ENCODE measurements around the gene PDCD1.
"Not testable (repeated sequence)": the region's sequence is repeated elsewhere in the genome, so short reads cannot be mapped to it uniquely, and the experiment has no call there.

Gene PDCD1

GRCh38 chr2:241822264-241822623, 36.5 kb downstream of the PDCD1 start:
- H3K27me3 Mint-ChIP-seq (ENCODE audit: low read depth): peaks cover 15% of the 10 kb centered on the region
- H3K4me3 Mint-ChIP-seq: no peak overlapping the region
- no peak for TF ChIP-seq CTCF (IDR thresholded peaks at IDR 0.05; ENCODE audit: unreplicated experiment in 3 of 3)
- peaks cover 9% of the 10 kb centered on the region for H3K36me3 Mint-ChIP-seq (ENCODE audit: low read depth)
- peak overlapping the region in 1 of 3 experiments; percentile 39 for H3K27ac Mint-ChIP-seq
- H3K9me3 Mint-ChIP-seq: peaks cover 32% of the 10 kb centered on the region
- peaks cover 17% of the 10 kb centered on the region for H3K4me1 Mint-ChIP-seq

- H3K4me3 Mint-ChIP-seq: no peak overlapping the region
- peaks cover 9% of the 10 kb centered on the region for H3K36me3 Mint-ChIP-seq (ENCODE audit: low read depth)
- peaks cover 13% of the 10 kb centered on the region for H3K27me3 Mint-ChIP-seq (ENCODE audit: low read depth)
- peaks cover 26% of the 10 kb centered on the region for H3K9me3 Mint-ChIP-seq
- no peak for TF ChIP-seq CTCF (IDR thresholded peaks at IDR 0.05; ENCODE audit: unreplicated experiment in 3 of 3)
- H3K4me1 Mint-ChIP-seq: peaks cover 18% of the 10 kb centered on the region
- H3K27ac Mint-ChIP-seq: peak overlapping the region in 1 of 3 experiments; percentile 18
Observed at GRCh38 chr2:241821460-241822263, 37.0 kb downstream of the PDCD1 start.

DNA sequence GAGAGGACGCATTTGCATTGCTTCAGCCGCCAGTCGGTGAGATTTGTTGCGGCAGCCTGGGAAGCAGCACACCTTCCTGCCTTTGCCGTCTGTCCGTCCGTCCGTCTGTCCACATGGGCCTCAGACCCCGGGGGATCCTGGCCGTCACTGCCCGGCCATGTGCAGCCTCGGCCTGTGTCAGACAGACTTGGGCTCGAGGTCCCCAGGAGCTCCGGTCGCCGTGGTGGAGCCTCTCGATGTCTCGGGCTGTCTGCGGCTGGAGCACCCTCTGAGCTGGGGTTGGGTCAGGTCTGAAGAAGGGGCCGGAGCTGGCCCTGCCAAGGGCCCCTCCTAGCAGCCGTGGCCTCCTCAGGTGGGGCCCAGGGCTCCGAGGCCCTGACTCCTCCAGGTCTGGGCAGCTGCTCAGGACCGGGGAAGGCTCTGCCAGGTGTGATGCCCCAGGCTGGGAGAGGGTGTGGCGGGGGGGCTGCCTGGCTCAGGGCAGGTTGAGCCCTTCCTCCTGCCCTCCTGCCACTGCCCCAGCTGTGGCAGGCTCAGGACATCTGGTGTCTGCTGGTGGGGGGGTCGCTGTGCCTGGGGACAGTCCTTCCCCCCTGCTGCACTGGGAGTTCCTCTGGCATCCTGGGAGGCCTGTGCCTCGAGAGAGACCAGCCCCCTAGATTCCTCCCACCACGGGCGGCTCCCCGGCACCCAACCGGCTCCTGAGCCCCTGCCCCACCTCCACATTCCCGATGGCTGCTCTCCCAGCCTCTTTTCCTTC, 37.9 kb downstream of the PDCD1 start:
- no peak for TF ChIP-seq CTCF (IDR thresholded peaks at IDR 0.05; ENCODE audit: unreplicated experiment in 3 of 3)
- H3K27ac Mint-ChIP-seq: no peak overlapping the region
- H3K36me3 Mint-ChIP-seq (ENCODE audit: low read depth): peaks cover 9% of the 10 kb centered on the region
- peaks cover 18% of the 10 kb centered on the region for H3K9me3 Mint-ChIP-seq
- H3K4me1 Mint-ChIP-seq: peaks cover 18% of the 10 kb centered on the region
- peaks cover 10% of the 10 kb centered on the region for H3K27me3 Mint-ChIP-seq (ENCODE audit: low read depth)
- no peak overlapping the region for H3K4me3 Mint-ChIP-seq

DNA sequence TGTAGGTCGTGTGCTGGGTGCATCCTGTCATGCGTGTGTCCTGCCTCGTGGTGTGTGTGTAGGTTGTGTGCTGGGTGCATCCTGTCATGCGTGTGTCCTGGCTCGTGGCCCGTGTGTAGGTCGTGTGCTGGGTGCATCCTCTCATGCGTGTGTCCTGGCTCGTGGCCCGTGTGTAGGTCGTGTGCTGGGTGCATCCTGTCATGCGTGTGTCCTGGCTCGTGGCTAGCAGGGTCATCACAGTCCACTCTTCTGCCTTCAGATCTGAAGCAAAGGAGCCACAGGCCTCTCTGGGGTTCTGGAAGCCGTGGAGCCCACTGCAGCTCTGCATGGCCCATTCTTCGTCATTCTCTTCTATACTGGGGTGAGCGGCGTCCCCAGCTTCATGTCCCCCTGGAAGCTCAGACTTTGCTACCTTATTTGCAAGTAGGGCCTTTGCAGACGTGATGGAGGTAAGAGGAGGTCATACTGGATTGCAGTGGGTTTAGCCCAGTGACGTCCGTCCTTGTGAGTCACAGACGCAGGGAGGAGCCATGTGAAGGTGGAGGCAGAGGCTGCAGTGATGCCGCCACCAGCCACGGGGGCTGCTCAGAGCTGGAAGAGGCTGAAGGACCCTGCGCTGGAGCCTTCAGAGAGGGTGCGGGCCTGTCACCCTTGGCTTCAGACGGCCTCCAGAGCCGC, 38.6 kb downstream of the PDCD1 start:
- peaks cover 10% of the 10 kb centered on the region for H3K27me3 Mint-ChIP-seq (ENCODE audit: low read depth)
- H3K27ac Mint-ChIP-seq; H3K4me3 Mint-ChIP-seq; H3K36me3 Mint-ChIP-seq (ENCODE audit: low read depth): not testable (repeated sequence)
- peaks cover 14% of the 10 kb centered on the region for H3K9me3 Mint-ChIP-seq
- H3K4me1 Mint-ChIP-seq: peaks cover 18% of the 10 kb centered on the region

DNA sequence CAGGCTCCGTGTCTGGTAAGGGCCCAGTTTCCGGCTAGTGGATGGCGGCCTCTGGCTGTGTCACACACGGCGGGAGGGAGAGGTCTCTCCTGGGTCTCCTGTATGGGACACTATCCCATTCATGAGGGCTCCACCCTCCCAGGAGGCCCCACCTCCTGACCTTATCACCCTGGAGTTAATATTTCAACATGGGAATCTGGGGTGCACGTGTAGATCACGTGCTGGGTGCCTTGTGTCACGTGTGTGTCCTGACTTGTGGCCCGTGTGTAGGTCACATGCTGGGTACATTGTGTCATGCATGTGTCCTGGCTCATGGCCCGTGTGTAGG, 39.8 kb downstream of the PDCD1 start:
- TF ChIP-seq CTCF (IDR thresholded peaks at IDR 0.05; ENCODE audit: unreplicated experiment in 3 of 3): no peak
- peaks cover 9% of the 10 kb centered on the region for H3K36me3 Mint-ChIP-seq (ENCODE audit: low read depth)
- H3K27ac Mint-ChIP-seq: peak overlapping the region in 1 of 3 experiments; percentile 40
- peaks cover 17% of the 10 kb centered on the region for H3K4me1 Mint-ChIP-seq
- peaks cover 10% of the 10 kb centered on the region for H3K27me3 Mint-ChIP-seq (ENCODE audit: low read depth)
- H3K4me3 Mint-ChIP-seq: no peak overlapping the region
- peaks cover 8% of the 10 kb centered on the region for H3K9me3 Mint-ChIP-seq

- H3K4me3 Mint-ChIP-seq: no peak overlapping the region
- no peak for TF ChIP-seq CTCF (IDR thresholded peaks at IDR 0.05; ENCODE audit: unreplicated experiment in 3 of 3)
- peaks cover 3% of the 10 kb centered on the region for H3K9me3 Mint-ChIP-seq
- peaks cover 12% of the 10 kb centered on the region for H3K4me1 Mint-ChIP-seq
- no peak overlapping the region for H3K27ac Mint-ChIP-seq
- peaks cover 4% of the 10 kb centered on the region for H3K36me3 Mint-ChIP-seq (ENCODE audit: low read depth)
- peaks cover 7% of the 10 kb centered on the region for H3K27me3 Mint-ChIP-seq (ENCODE audit: low read depth)
Observed at GRCh38 chr2:241818229-241818942, 40.3 kb downstream of the PDCD1 start.

DNA sequence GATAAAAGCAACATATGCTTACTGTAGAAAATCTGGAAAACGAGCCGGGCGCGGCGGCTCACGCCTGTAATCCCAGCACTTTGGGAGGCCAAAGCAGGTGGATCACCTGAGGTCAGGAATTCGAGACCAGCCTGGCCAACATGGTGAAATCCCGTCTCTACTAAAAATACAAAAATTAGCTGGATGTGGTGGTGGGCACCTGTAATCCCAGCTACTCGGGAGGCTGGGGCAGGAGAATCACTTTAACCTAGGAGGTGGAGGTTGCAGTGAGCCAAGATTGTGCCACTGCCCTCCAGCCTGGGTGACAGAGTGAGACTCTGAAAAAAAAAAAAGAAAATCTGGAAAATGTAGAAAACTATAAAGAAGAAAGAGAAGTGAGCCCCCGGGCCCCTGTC, 40.9 kb downstream of the PDCD1 start:
- not testable (repeated sequence) for H3K36me3 Mint-ChIP-seq (ENCODE audit: low read depth); H3K4me3 Mint-ChIP-seq; H3K27me3 Mint-ChIP-seq (ENCODE audit: low read depth); H3K9me3 Mint-ChIP-seq; H3K4me1 Mint-ChIP-seq
- H3K27ac Mint-ChIP-seq: peak overlapping the region in 2 of 3 experiments; percentile 39 to 46

Data from nephron (organoid).